GM23248 (cell line): Measurements from ENCODE around the gene GCH1.

ENCODE experiments used
- EZH2 ChIP-seq: fragments of 200-600 bp; sonication (generic); IDR thresholded peaks from 2 replicates; pipeline ENCODE4 v1.6.1; 2018; ENCODE audit warnings: antibody characterized with exemption, mild to moderate bottlenecking; ENCODE audit not compliant: insufficient read depth, poor library complexity, severe bottlenecking
- EZH2phosphoT487 ChIP-seq: fragments of 200-600 bp; sonication (generic); IDR thresholded peaks from 2 replicates; pipeline ENCODE4 v1.6.1; 2018; ENCODE audit warnings: antibody characterized with exemption, moderate library complexity, mild to moderate bottlenecking, low read depth; ENCODE audit not compliant: insufficient read depth

- no peak for TF ChIP-seq EZH2
- no peak for TF ChIP-seq EZH2phosphoT487
These were observed 67.9 kb downstream of the GCH1 start for GRCh38 chr14:54834727-54835126.
